SK-N-SH treated with all-trans-retinoic acid at 6 μM for 48 hours (cell line): Measurements from ENCODE around the gene TTC23.

Source experiments
- ARNTL ChIP-seq: fragments of 450-650 bp; formaldehyde crosslinking; IDR thresholded peaks from 2 replicates; pipeline ENCODE4 v1.5.0; 2020; ENCODE audit warnings: low read depth, mild to moderate bottlenecking, moderate library complexity, borderline replicate concordance
- BACH2 ChIP-seq: fragments of 250-450 bp; sonication (Bioruptor Pico); IDR thresholded peaks from 2 replicates; pipeline ENCODE4 v1.9.0; 2021; ENCODE audit warnings: mild to moderate bottlenecking, borderline replicate concordance
- CREB5 ChIP-seq: fragments of 250-450 bp; sonication (Bioruptor Pico); IDR thresholded peaks from 2 replicates; pipeline ENCODE4 v1.5.1; 2020; ENCODE audit warnings: low read depth, mild to moderate bottlenecking, moderate library complexity
- CSRNP3 ChIP-seq: fragments of 250-450 bp; sonication (Bioruptor Pico); IDR thresholded peaks from 2 replicates; pipeline ENCODE4 v1.5.1; 2021; ENCODE audit warnings: mild to moderate bottlenecking, moderate library complexity
- ISL1 ChIP-seq: fragments of 250-450 bp; sonication (Bioruptor Pico); IDR thresholded peaks from 2 replicates; pipeline ENCODE4 v2.1.2; 2022; ENCODE audit warnings: mild to moderate bottlenecking, moderate library complexity
- OSR1 ChIP-seq: fragments of 250-450 bp; sonication (Bioruptor Pico); IDR thresholded peaks from 2 replicates; pipeline ENCODE4 v1.8.0; 2022; ENCODE audit warnings: moderate library complexity, mild to moderate bottlenecking, inconsistent platforms
- PATZ1 ChIP-seq: fragments of 250-450 bp; sonication (Bioruptor Pico); IDR thresholded peaks from 2 replicates; pipeline ENCODE4 v1.8.0; 2020; ENCODE audit warnings: mild to moderate bottlenecking, moderate library complexity, borderline replicate concordance
- TOX ChIP-seq: fragments of 250-450 bp; sonication (Bioruptor Pico); IDR thresholded peaks from 2 replicates; pipeline ENCODE4 v1.8.0; 2021; ENCODE audit warnings: mild to moderate bottlenecking, moderate library complexity, borderline replicate concordance
- TSHZ2 ChIP-seq: fragments of 250-450 bp; sonication (Bioruptor Pico); IDR thresholded peaks from 2 replicates; pipeline ENCODE4 v1.5.0; 2020; ENCODE audit warnings: mild to moderate bottlenecking, moderate library complexity
- ZFP30 ChIP-seq: fragments of 450-650 bp; formaldehyde crosslinking; IDR thresholded peaks from 2 replicates; pipeline ENCODE4 v1.5.0; 2022; ENCODE audit warnings: mild to moderate bottlenecking, moderate library complexity
- ZNF70 ChIP-seq: fragments of 450-650 bp; formaldehyde crosslinking; IDR thresholded peaks from 2 replicates; pipeline ENCODE4 v1.5.0; 2020; ENCODE audit warnings: mild to moderate bottlenecking, moderate library complexity
- ZNF8 ChIP-seq: fragments of 450-650 bp; formaldehyde crosslinking; IDR thresholded peaks from 2 replicates; pipeline ENCODE4 v1.5.0; 2020; ENCODE audit warnings: mild to moderate bottlenecking, moderate library complexity

GRCh38 chr15:99177679-99178078 lies 71.7 kb downstream of the TTC23 start:
- TF ChIP-seq BACH2 (CRISPR knock-in tag) (no peak), ZNF8 (no peak), ARNTL (no peak), PATZ1 (CRISPR knock-in tag) (no peak), CREB5 (CRISPR knock-in tag) (no peak), TSHZ2 (CRISPR knock-in tag) (no peak), TOX (CRISPR knock-in tag) (no peak), ZNF70 (CRISPR knock-in tag) (no peak), ISL1 (CRISPR knock-in tag) (no peak), OSR1 (CRISPR knock-in tag) (no peak), ZFP30 (CRISPR knock-in tag) (no peak), CSRNP3 (no peak)
